GM23338 (cell line): ENCODE data around the gene PLXND1. TPM values are rescaled to one million over a fixed set of nuclear protein-coding genes. Genes with fewer than 3 reads are reported as not detected.

Experiments used
- ATAC-seq: fragments of 200-7000 bp; cut with Tn5 transposase; 3 replicates; pipeline ENCODE4 v1.9.1; 2020
- DNase-seq: peaks from one replicate; pipeline ENCODE4 v3.0.0-alpha.2; 2015; ENCODE audit warnings: low spot score
- H2AFZ ChIP-seq: fragments of 200-600 bp; sonication (generic); 2 replicates; pipeline ENCODE4 v1.8.0; 2016; ENCODE audit warnings: antibody characterized with exemption, mild to moderate bottlenecking, moderate library complexity
- H3F3A ChIP-seq: fragments of 200-600 bp; sonication (generic); replicated peaks from 2 replicates; pipeline ENCODE4 v1.8.0; 2017; ENCODE audit warnings: antibody characterized with exemption, mixed run types, low read depth
- H3K27ac ChIP-seq: fragments of 200-600 bp; sonication (generic); 2 replicates; pipeline ENCODE4 v1.6.1; 2016; ENCODE audit warnings: low read depth
- H3K27me3 ChIP-seq: fragments of 200-600 bp; sonication (generic); 2 replicates; pipeline ENCODE4 v1.8.0; 2016; ENCODE audit warnings: mild to moderate bottlenecking, mixed run types, moderate library complexity; ENCODE audit not compliant: insufficient read depth
- H3K36me3 ChIP-seq: fragments of 200-600 bp; sonication (generic); 2 replicates; pipeline ENCODE4 v1.8.0; 2016; ENCODE audit warnings: mild to moderate bottlenecking; ENCODE audit not compliant: insufficient read depth
- H3K4me1 ChIP-seq: fragments of 200-600 bp; sonication (generic); 2 replicates; pipeline ENCODE4 v1.8.0; 2016; ENCODE audit warnings: mild to moderate bottlenecking, moderate library complexity; ENCODE audit not compliant: insufficient read depth
- H3K4me2 ChIP-seq: fragments of 200-600 bp; sonication (generic); 2 replicates; pipeline ENCODE4 v1.7.1; 2017; ENCODE audit warnings: mixed run types
- H3K4me3 ChIP-seq: fragments of 200-600 bp; sonication (generic); 2 replicates; pipeline ENCODE4 v1.6.1; 2016; ENCODE audit warnings: mixed run types
- H3K79me2 ChIP-seq: fragments of 200-600 bp; sonication (generic); replicated peaks from 2 replicates; pipeline ENCODE4 v1.8.0; 2017; ENCODE audit warnings: mild to moderate bottlenecking; ENCODE audit not compliant: insufficient read depth
- H3K9me2 ChIP-seq: fragments of 200-600 bp; sonication (generic); 2 replicates; pipeline ENCODE4 v1.8.0; 2017; ENCODE audit not compliant: insufficient read depth
- H4K20me1 ChIP-seq: fragments of 200-600 bp; sonication (generic); replicated peaks from 2 replicates; pipeline ENCODE4 v1.8.0; 2017; ENCODE audit warnings: mild to moderate bottlenecking; ENCODE audit not compliant: insufficient read depth
- H3K27ac Mint-ChIP-seq: 2 replicates; pipeline ENCODE4 v1.8.0; 2020; ENCODE audit warnings: inconsistent platforms, mild to moderate bottlenecking, moderate library complexity, mixed read lengths
- H3K27me3 Mint-ChIP-seq: 3 replicates; pipeline ENCODE4 v1.8.0; 2022; ENCODE audit warnings: low read depth, mild to moderate bottlenecking, moderate library complexity, mixed read lengths, inconsistent platforms; ENCODE audit not compliant: insufficient read depth, poor library complexity
- H3K36me3 Mint-ChIP-seq: 3 replicates; pipeline ENCODE4 v1.8.0; 2021; ENCODE audit warnings: low read depth, mild to moderate bottlenecking, inconsistent platforms, moderate library complexity, mixed read lengths
- H3K4me1 Mint-ChIP-seq: 3 replicates; pipeline ENCODE4 v1.8.0; 2020; ENCODE audit warnings: mild to moderate bottlenecking, inconsistent platforms, mixed read lengths
- H3K4me3 Mint-ChIP-seq: 3 replicates; pipeline ENCODE4 v1.8.0; 2021; ENCODE audit warnings: moderate library complexity, mild to moderate bottlenecking, inconsistent platforms, mixed read lengths
- H3K9me3 Mint-ChIP-seq: 3 replicates; pipeline ENCODE4 v1.8.0; 2020; ENCODE audit warnings: moderate library complexity, mild to moderate bottlenecking, inconsistent platforms, mixed read lengths
- CREB1 ChIP-seq: fragments of 250-450 bp; sonication (Bioruptor Pico); IDR thresholded peaks from 2 replicates; pipeline ENCODE4 v1.5.0; 2020; ENCODE audit warnings: low read depth, mild to moderate bottlenecking, moderate library complexity
- ETS1 ChIP-seq: IDR thresholded peaks from 2 replicates; pipeline ENCODE4 v1.6.1; 2016; ENCODE audit warnings: antibody characterized with exemption
- EZH2 ChIP-seq: fragments of 200-600 bp; sonication (generic); IDR thresholded peaks from one replicate; pipeline ENCODE4 v1.8.0; 2017; ENCODE audit warnings: antibody characterized with exemption, mild to moderate bottlenecking, low read depth; ENCODE audit not compliant: unreplicated experiment
- EZH2phosphoT487 ChIP-seq: fragments of 200-600 bp; sonication (generic); IDR thresholded peaks from one replicate; pipeline ENCODE4 v1.8.1; 2018; ENCODE audit warnings: antibody characterized with exemption; ENCODE audit not compliant: unreplicated experiment
- JUNB ChIP-seq: IDR thresholded peaks from one replicate; pipeline ENCODE4 v1.6.1; 2016; ENCODE audit warnings: antibody characterized with exemption; ENCODE audit not compliant: unreplicated experiment
- NANOG ChIP-seq: IDR thresholded peaks from 2 replicates; pipeline ENCODE4 v1.6.1; 2016; ENCODE audit warnings: antibody characterized with exemption, borderline replicate concordance
- POLR2AphosphoS5 ChIP-seq: IDR thresholded peaks from 2 replicates; pipeline ENCODE4 v1.6.1; 2016; ENCODE audit warnings: antibody characterized with exemption, low read depth
- REST ChIP-seq: IDR thresholded peaks from one replicate; pipeline ENCODE4 v1.6.1; 2018; ENCODE audit warnings: antibody characterized with exemption; ENCODE audit not compliant: unreplicated experiment
- STAT1 ChIP-seq: IDR thresholded peaks from one replicate; pipeline ENCODE4 v1.6.1; 2016; ENCODE audit warnings: antibody characterized with exemption; ENCODE audit not compliant: unreplicated experiment
- ZNF114 ChIP-seq: fragments of 250-450 bp; sonication (Bioruptor Pico); IDR thresholded peaks from 2 replicates; pipeline ENCODE4 v1.5.0; 2020; ENCODE audit warnings: mild to moderate bottlenecking, moderate library complexity
- ZNF331 ChIP-seq: fragments of 250-450 bp; sonication (Bioruptor Pico); IDR thresholded peaks from 2 replicates; pipeline ENCODE4 v1.5.0; 2020; ENCODE audit warnings: low read depth, mild to moderate bottlenecking, moderate library complexity
- polyA plus RNA-seq: library from polyadenylated mRNA; unstranded; fragments of >200 nt; fragmentation: Nextera tagmentation; extraction: Ambion mirVana; gene quantifications from 2 replicates; pipeline ENCODE4 v1.2.1, GENCODE V29; 2016
- total RNA-seq: library from RNA; depleted of rRNA; stranded (reverse); fragments of >200 nt; shearing (Covaris generic); gene quantifications from 2 replicates; pipeline ENCODE4 v1.2.3, GENCODE V29; 2014
- TF ChIP-seq, protein P1 (sequence below), 2 experiments: fragments of 200-600 bp in 1 of 2; sonication (generic) in 1 of 2; conservative IDR thresholded peaks; 2 replicates each; pipeline versions ENCODE4 v1.5.1 to v1.6.1; 2016 to 2017; ENCODE audit warnings: antibody characterized with exemption in 2 of 2, low read depth in 2 of 2, mild to moderate bottlenecking in 2 of 2, moderate library complexity in 1 of 2
- TF ChIP-seq, protein P2 (sequence below): fragments of 250-450 bp; sonication (Bioruptor Pico); IDR thresholded peaks from 2 replicates; pipeline ENCODE4 v1.5.0; 2020; ENCODE audit warnings: mild to moderate bottlenecking, moderate library complexity

Gene PLXND1
- total and polyA plus RNA-seq, 2 experiments from 2014 or later: 13.3 to 60.4 TPM

- Histone ChIP-seq H3K79me2 (no peaks in the 10 kb centered on the region), H3K9me2 (peaks cover 11% of the 10 kb centered on the region; the same call in 1 of the 2 replicates), H4K20me1 (no peaks in the 10 kb centered on the region), H3K36me3 (no peaks in the 10 kb centered on the region), H3K27me3 (no peaks in the 10 kb centered on the region), H3K27ac (no peak overlapping the region), H3F3A (no peaks in the 10 kb centered on the region), H3K4me1 (peaks cover 22% of the 10 kb centered on the region; the same call in 1 of the 2 replicates), H3K4me3 (no peak overlapping the region), H3K4me2 (no peak overlapping the region), H2AFZ (no peak overlapping the region)
- TF ChIP-seq, protein P1, sequence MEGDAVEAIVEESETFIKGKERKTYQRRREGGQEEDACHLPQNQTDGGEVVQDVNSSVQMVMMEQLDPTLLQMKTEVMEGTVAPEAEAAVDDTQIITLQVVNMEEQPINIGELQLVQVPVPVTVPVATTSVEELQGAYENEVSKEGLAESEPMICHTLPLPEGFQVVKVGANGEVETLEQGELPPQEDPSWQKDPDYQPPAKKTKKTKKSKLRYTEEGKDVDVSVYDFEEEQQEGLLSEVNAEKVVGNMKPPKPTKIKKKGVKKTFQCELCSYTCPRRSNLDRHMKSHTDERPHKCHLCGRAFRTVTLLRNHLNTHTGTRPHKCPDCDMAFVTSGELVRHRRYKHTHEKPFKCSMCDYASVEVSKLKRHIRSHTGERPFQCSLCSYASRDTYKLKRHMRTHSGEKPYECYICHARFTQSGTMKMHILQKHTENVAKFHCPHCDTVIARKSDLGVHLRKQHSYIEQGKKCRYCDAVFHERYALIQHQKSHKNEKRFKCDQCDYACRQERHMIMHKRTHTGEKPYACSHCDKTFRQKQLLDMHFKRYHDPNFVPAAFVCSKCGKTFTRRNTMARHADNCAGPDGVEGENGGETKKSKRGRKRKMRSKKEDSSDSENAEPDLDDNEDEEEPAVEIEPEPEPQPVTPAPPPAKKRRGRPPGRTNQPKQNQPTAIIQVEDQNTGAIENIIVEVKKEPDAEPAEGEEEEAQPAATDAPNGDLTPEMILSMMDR (conservative IDR thresholded peaks at IDR 0.05; ENCODE audit: low read depth in 2 of 2): no peak
- TF ChIP-seq EZH2phosphoT487 (no peak), NANOG (no peak), POLR2AphosphoS5 (no peak), EZH2 (no peak), ETS1 (no peak), ZNF331 (CRISPR knock-in tag) (no peak), ZNF114 (CRISPR knock-in tag) (no peak), JUNB (no peak), STAT1 (no peak), REST (no peak), CREB1 (CRISPR knock-in tag) (no peak)
- TF ChIP-seq, protein P2, sequence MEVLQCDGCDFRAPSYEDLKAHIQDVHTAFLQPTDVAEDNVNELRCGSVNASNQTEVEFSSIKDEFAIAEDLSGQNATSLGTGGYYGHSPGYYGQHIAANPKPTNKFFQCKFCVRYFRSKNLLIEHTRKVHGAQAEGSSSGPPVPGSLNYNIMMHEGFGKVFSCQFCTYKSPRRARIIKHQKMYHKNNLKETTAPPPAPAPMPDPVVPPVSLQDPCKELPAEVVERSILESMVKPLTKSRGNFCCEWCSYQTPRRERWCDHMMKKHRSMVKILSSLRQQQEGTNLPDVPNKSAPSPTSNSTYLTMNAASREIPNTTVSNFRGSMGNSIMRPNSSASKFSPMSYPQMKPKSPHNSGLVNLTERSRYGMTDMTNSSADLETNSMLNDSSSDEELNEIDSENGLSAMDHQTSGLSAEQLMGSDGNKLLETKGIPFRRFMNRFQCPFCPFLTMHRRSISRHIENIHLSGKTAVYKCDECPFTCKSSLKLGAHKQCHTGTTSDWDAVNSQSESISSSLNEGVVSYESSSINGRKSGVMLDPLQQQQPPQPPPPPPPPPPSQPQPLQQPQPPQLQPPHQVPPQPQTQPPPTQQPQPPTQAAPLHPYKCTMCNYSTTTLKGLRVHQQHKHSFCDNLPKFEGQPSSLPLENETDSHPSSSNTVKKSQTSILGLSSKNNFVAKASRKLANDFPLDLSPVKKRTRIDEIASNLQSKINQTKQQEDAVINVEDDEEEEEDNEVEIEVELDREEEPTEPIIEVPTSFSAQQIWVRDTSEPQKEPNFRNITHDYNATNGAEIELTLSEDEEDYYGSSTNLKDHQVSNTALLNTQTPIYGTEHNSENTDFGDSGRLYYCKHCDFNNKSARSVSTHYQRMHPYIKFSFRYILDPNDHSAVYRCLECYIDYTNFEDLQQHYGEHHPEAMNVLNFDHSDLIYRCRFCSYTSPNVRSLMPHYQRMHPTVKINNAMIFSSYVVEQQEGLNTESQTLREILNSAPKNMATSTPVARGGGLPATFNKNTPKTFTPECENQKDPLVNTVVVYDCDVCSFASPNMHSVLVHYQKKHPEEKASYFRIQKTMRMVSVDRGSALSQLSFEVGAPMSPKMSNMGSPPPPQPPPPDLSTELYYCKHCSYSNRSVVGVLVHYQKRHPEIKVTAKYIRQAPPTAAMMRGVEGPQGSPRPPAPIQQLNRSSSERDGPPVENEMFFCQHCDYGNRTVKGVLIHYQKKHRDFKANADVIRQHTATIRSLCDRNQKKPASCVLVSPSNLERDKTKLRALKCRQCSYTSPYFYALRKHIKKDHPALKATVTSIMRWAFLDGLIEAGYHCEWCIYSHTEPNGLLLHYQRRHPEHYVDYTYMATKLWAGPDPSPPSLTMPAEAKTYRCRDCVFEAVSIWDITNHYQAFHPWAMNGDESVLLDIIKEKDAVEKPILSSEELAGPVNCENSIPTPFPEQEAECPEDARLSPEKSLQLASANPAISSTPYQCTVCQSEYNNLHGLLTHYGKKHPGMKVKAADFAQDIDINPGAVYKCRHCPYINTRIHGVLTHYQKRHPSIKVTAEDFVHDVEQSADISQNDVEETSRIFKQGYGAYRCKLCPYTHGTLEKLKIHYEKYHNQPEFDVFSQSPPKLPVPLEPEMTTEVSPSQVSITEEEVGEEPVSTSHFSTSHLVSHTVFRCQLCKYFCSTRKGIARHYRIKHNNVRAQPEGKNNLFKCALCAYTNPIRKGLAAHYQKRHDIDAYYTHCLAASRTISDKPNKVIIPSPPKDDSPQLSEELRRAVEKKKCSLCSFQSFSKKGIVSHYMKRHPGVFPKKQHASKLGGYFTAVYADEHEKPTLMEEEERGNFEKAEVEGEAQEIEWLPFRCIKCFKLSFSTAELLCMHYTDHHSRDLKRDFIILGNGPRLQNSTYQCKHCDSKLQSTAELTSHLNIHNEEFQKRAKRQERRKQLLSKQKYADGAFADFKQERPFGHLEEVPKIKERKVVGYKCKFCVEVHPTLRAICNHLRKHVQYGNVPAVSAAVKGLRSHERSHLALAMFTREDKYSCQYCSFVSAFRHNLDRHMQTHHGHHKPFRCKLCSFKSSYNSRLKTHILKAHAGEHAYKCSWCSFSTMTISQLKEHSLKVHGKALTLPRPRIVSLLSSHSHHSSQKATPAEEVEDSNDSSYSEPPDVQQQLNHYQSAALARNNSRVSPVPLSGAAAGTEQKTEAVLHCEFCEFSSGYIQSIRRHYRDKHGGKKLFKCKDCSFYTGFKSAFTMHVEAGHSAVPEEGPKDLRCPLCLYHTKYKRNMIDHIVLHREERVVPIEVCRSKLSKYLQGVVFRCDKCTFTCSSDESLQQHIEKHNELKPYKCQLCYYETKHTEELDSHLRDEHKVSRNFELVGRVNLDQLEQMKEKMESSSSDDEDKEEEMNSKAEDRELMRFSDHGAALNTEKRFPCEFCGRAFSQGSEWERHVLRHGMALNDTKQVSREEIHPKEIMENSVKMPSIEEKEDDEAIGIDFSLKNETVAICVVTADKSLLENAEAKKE (CRISPR knock-in tag): no peak
- H3K4me1 Mint-ChIP-seq: peaks cover 42% of the 10 kb centered on the region
- ATAC-seq: no peak
- no peaks in the 10 kb centered on the region; the same call in 2 of the 3 replicates for H3K36me3 Mint-ChIP-seq
- peaks cover 19% of the 10 kb centered on the region for H3K27me3 Mint-ChIP-seq
- no peaks in the 10 kb centered on the region for H3K9me3 Mint-ChIP-seq
- H3K4me3 Mint-ChIP-seq: no peak overlapping the region
- no peak for DNase-seq
- H3K27ac Mint-ChIP-seq: no peak overlapping the region
These were observed 71.4 kb downstream of the PLXND1 start for GRCh38 chr3:129535075-129535474.
